CD4-positive, alpha-beta T cell (primary cell): ENCODE results near the gene SAE1. TPM values are rescaled to one million over a fixed set of nuclear protein-coding genes. Genes with fewer than 3 reads are reported as not detected.
A peak's percentile ranks its signal among the peaks of the same experiment; 100 is the strongest.

ENCODE experiments used
- ATAC-seq: fragments of 200-7000 bp; cut with Tn5 transposase; one replicate; pipeline ENCODE4 v1.10.0; 2022; ENCODE audit warnings: mild to moderate bottlenecking; ENCODE audit not compliant: poor library complexity
- CTCF ChIA-PET: fragments of 350-600 bp; sonication (Branson Sonifier 250); formaldehyde crosslinking; loops from one replicate; lab custom pipeline; 2021; ENCODE audit warnings: antibody characterized with exemption, inconsistent platforms; lab: Charles Lee
- POLR2A ChIA-PET: fragments of 350-600 bp; sonication (Branson Sonifier 250); formaldehyde crosslinking; loops from one replicate; lab custom pipeline; 2021; ENCODE audit warnings: antibody characterized with exemption, inconsistent platforms; lab: Charles Lee
- DNase-seq, 14 experiments: peaks; one replicate each; pipeline ENCODE4 v3.0.0-alpha.2; 2013 to 2020; ENCODE audit warnings: mixed read lengths in 2 of 14
- H3K27ac ChIP-seq, 2 donors: one replicate each; pipeline versions ENCODE4 v1.5.1 to v1.7.0; 2013; ENCODE audit warnings: low read length in 2 of 2, low read depth in 1 of 2, mild to moderate bottlenecking in 1 of 2
- H3K27me3 ChIP-seq, 2 experiments: 1 replicate in 1 of 2; 2 replicates in 1 of 2; pipeline versions ENCODE4 v1.6.1 to v1.7.0; 2013; ENCODE audit warnings: low read length in 2 of 2, control low read depth in 1 of 2, mild to moderate bottlenecking in 1 of 2, moderate library complexity in 1 of 2; ENCODE audit not compliant: insufficient read depth in 2 of 2, control insufficient read depth in 1 of 2
- H3K36me3 ChIP-seq: one replicate; pipeline ENCODE4 v1.6.1; 2013; ENCODE audit warnings: low read length, control low read depth; ENCODE audit not compliant: insufficient read depth
- H3K4me1 ChIP-seq: one replicate; pipeline ENCODE4 v1.6.1; 2013; ENCODE audit warnings: low read length, control low read depth; ENCODE audit not compliant: insufficient read depth
- H3K4me3 ChIP-seq: one replicate; pipeline ENCODE4 v1.5.1; 2013; ENCODE audit warnings: mild to moderate bottlenecking, low read length, moderate library complexity
- H3K9me3 ChIP-seq, 2 experiments: 1 replicate in 1 of 2; 2 replicates in 1 of 2; pipeline versions ENCODE4 v1.6.1 to v1.7.0; 2013; ENCODE audit warnings: low read length in 2 of 2, mild to moderate bottlenecking in 2 of 2, control low read depth in 1 of 2, moderate library complexity in 1 of 2; ENCODE audit not compliant: control insufficient read depth in 1 of 2, insufficient read depth in 1 of 2
- H3K27ac Mint-ChIP-seq: one replicate; pipeline ENCODE4 v1.8.0; 2020; ENCODE audit warnings: mixed read lengths
- H3K27me3 Mint-ChIP-seq: one replicate; pipeline ENCODE4 v1.8.0; 2021; ENCODE audit warnings: mixed read lengths
- H3K36me3 Mint-ChIP-seq: one replicate; pipeline ENCODE4 v1.8.0; 2021; ENCODE audit warnings: low read depth, mixed read lengths
- H3K4me1 Mint-ChIP-seq: one replicate; pipeline ENCODE4 v1.8.0; 2021; ENCODE audit warnings: low read depth, mixed read lengths
- H3K4me3 Mint-ChIP-seq: one replicate; pipeline ENCODE4 v1.8.0; 2020; ENCODE audit warnings: mild to moderate bottlenecking, mixed read lengths
- H3K9me3 Mint-ChIP-seq: one replicate; pipeline ENCODE4 v1.8.0; 2020; ENCODE audit warnings: mixed read lengths
- intact Hi-C, 2 experiments: fragments of 100-400 bp; cut with DNase I in 1 of 2; cut with micrococcal nuclease in 1 of 2; formaldehyde crosslinking; loops; one replicate each; pipeline versions ENCODE4 v1.15.1 to v1.9.0; 2023 to 2025; cut with DNase I, micrococcal nuclease
- total RNA-seq, 174 experiments: library from RNA in 2 of 174; stranded (reverse) in 2 of 174; gene quantifications; one replicate each; pipeline ENCODE4 v1.2.3 and lab custom pipeline; 2021 to 2026
- TF ChIP-seq, protein P1 (sequence below): fragments of 200-600 bp; IDR thresholded peaks from one replicate; pipeline ENCODE4 v1.8.0; 2022; ENCODE audit warnings: antibody characterized with exemption, mild to moderate bottlenecking

The SAE1 gene
- total RNA-seq, 2 experiments from 2014 or later: 29.6 to 30.9 TPM

DNA sequence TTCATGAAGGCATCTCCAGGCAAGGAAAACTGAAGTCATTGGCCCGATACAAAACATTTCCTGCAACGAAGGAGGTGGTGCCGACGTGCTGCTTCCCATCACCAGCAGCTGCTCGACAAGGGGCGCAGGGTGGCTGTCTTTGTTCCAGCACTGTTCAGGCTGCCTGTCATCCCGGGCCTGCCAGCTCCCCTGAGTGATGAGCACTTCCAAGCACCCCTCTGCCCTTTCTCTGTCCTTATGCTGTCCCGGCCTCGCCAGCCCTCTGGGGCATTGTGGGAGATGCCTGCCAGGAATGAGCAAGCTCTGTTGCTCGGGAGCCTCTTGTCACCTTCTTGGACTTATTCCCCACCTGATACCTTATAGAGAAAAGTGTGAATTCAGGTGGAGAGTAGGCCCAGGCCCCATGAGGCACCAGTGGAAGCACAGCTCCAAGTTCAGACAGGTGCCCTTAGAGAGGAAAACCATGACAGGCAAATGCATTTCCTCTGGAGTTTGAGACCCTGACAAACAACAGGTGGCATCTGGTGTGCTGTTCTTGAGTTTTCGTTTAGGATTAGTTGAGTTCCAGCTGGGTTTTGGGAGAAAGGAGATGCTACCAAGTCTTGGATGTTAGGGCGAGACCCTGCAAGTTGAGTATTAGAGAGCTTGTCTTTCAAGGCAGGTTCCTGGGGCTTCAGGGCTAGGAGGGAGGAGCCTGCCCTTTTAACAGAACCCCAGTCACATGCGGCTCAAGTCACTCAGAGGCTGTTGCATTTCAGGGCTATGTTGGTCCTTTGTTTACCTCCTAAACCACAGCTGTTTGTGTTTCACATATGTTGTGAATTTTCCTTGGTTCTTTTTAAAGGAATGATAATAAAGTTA is 78.9 kb downstream of the SAE1 start:
- ATAC-seq (no peak), DNase-seq (no peak)
- Mint-ChIP-seq H3K9me3 (no peaks in the 10 kb centered on the region), H3K27ac (no peak overlapping the region), H3K27me3 (no peaks in the 10 kb centered on the region), H3K4me1 (peaks cover 17% of the 10 kb centered on the region), H3K36me3 (peaks cover 58% of the 10 kb centered on the region), H3K4me3 (no peak overlapping the region)
- Histone ChIP-seq H3K4me3 (no peak overlapping the region), H3K36me3 (peaks cover 50% of the 10 kb centered on the region), H3K27me3 (no peaks in the 10 kb centered on the region), H3K27ac (peak overlapping the region in 1 of 2 donors; percentile 7), H3K4me1 (peaks cover 10% of the 10 kb centered on the region), H3K9me3 (no peaks in the 10 kb centered on the region)
- intact Hi-C loops: loop anchor here (1.0 to 5.0 kb wide), 4 partner anchors 23 to 132 kb away; no protein-coding TSS in a partner anchor
- ChIA-PET CTCF (interaction anchor here (1.2 to 7.4 kb wide), 12 partner anchors 7 to 196 kb away, joined by 3 to 204 read pairs (median 14); partner anchors contain the start of genes NPAS1 and SAE1), POLR2A (interaction anchor here (1.2 to 4.6 kb wide), 10 partner anchors 12 to 65 kb away, joined by 3 to 67 read pairs (median 12); partner anchors contain the start of genes CCDC9 and INAFM1)
- TF ChIP-seq, protein P1, sequence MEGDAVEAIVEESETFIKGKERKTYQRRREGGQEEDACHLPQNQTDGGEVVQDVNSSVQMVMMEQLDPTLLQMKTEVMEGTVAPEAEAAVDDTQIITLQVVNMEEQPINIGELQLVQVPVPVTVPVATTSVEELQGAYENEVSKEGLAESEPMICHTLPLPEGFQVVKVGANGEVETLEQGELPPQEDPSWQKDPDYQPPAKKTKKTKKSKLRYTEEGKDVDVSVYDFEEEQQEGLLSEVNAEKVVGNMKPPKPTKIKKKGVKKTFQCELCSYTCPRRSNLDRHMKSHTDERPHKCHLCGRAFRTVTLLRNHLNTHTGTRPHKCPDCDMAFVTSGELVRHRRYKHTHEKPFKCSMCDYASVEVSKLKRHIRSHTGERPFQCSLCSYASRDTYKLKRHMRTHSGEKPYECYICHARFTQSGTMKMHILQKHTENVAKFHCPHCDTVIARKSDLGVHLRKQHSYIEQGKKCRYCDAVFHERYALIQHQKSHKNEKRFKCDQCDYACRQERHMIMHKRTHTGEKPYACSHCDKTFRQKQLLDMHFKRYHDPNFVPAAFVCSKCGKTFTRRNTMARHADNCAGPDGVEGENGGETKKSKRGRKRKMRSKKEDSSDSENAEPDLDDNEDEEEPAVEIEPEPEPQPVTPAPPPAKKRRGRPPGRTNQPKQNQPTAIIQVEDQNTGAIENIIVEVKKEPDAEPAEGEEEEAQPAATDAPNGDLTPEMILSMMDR: no peak

DNA sequence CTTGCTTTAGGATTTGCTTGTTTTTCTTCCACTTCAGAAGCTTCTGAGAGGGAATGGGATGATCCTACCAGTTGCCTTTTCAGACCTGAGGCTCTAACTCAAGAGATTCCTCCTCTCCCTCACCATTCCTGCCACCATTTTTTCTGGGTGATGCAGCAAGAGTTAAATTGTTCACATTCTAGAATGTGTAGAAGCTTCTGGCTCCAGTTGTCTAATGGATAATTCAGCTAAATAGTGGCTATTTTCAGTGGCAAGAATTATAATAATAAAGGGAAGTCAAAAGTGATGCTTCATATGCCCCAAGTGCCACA is 79.5 kb downstream of the SAE1 start:
- peaks cover 10% of the 10 kb centered on the region for H3K4me1 ChIP-seq
- ChIA-PET POLR2A (interaction anchor here (0.6 to 4.6 kb wide), 18 partner anchors 13 to 1280 kb away, joined by 3 to 67 read pairs (median 8); partner anchors contain the start of genes CCDC9, INAFM1 and ZC3H4), CTCF (interaction anchor here (0.6 to 7.4 kb wide), 34 partner anchors 8 to 197 kb away, joined by 3 to 204 read pairs (median 5); partner anchors contain the start of genes BBC3, CCDC9, INAFM1 and NPAS1)
- ATAC-seq (no peak), DNase-seq (no peak)
- no peaks in the 10 kb centered on the region for H3K9me3 ChIP-seq
- H3K36me3 Mint-ChIP-seq: peaks cover 52% of the 10 kb centered on the region
- TF ChIP-seq, protein P1: no peak
- no peak overlapping the region for H3K4me3 ChIP-seq
- H3K27me3 Mint-ChIP-seq: no peaks in the 10 kb centered on the region
- no peak overlapping the region for H3K4me3 Mint-ChIP-seq
- no peak overlapping the region for H3K27ac ChIP-seq
- intact Hi-C loops: loop anchor here (1.0 to 5.0 kb wide), 4 partner anchors 23 to 133 kb away; no protein-coding TSS in a partner anchor
- H3K27me3 ChIP-seq: no peaks in the 10 kb centered on the region
- no peaks in the 10 kb centered on the region for H3K9me3 Mint-ChIP-seq
- H3K4me1 Mint-ChIP-seq: peaks cover 13% of the 10 kb centered on the region
- peaks cover 44% of the 10 kb centered on the region for H3K36me3 ChIP-seq
- no peak overlapping the region for H3K27ac Mint-ChIP-seq

DNA sequence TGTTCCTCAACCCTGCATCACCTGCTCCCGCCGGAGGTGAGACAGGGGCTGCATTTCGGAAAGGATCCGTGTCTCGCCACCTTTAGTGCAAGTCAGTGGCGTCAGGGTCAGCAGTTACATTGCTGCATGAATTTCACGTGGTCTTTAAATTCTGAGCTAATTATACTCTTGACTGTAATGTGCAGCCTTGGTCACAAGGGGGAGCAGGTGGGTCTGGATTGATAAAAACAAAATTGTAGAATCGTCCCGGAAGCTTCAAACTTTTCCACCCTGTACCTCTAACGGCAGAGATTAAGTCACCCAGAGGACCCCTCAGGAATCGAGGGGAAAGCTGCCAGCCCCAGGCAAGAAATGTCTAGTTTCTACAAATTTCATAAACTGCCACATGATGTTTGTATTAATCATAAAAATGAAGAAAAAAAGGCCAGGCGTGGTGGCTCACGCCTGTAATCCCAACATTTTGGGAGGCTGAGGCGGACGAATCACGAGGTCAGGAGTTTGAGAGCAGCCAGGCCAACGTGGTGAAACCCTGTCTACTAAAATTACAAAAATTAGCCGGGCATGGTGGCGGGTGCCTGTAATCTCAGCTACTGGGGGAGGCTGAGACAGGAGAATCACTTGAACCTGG is 80.2 kb downstream of the SAE1 start:
- peak overlapping the region; percentile 4 for H3K27ac Mint-ChIP-seq
- Histone ChIP-seq H3K9me3 (no peaks in the 10 kb centered on the region), H3K4me3 (no peak overlapping the region), H3K27ac (no peak overlapping the region), H3K27me3 (no peaks in the 10 kb centered on the region), H3K36me3 (peaks cover 37% of the 10 kb centered on the region), H3K4me1 (peaks cover 10% of the 10 kb centered on the region)
- ChIA-PET POLR2A (interaction anchor here (0.6 to 4.6 kb wide), 19 partner anchors 13 to 1280 kb away, joined by 3 to 67 read pairs (median 7); partner anchors contain the start of genes CCDC9, INAFM1 and ZC3H4), CTCF (interaction anchor here (0.6 to 7.4 kb wide), 36 partner anchors 9 to 355 kb away, joined by 3 to 204 read pairs (median 5); partner anchors contain the start of genes BBC3, CCDC9, DHX34 and INAFM1)
- no peaks in the 10 kb centered on the region for H3K27me3 Mint-ChIP-seq
- H3K9me3 Mint-ChIP-seq: no peaks in the 10 kb centered on the region
- peak; percentile 97 for ATAC-seq
- no peak overlapping the region for H3K4me3 Mint-ChIP-seq
- peak; percentile 59 to 91 (median 80) for DNase-seq
- intact Hi-C loops: loop anchor here (1.0 to 5.0 kb wide), 4 partner anchors 24 to 134 kb away; no protein-coding TSS in a partner anchor
- peaks cover 13% of the 10 kb centered on the region for H3K4me1 Mint-ChIP-seq
- TF ChIP-seq, protein P1: peak; percentile 90
- H3K36me3 Mint-ChIP-seq: peaks cover 46% of the 10 kb centered on the region
